ENCODE measurements around the gene CLEC4G.

The CLEC4G gene

DNA sequence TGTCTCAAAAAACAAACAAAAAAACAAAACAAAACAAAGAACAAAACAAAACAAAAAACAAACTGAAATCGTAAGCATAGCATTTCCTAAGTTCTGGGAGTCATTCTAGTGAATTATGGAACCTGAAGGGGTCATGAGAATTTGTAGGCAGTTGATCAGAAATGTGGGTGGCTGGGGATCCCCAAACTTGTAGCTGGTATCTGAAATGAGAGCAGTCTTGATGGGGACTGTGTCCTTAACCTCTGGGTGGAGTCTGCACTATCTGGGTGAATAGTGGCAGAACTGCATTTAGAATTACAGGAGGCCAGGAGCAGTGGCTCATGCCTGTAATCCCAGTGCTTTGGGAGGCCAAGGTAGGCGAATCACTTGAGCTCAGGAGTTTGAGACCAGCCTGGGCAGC, 6.1 kb downstream of the CLEC4G start:
- no peaks in the 10 kb centered on the region for H4K20me1 ChIP-seq (ENCODE audit: insufficient read depth, low read length)
- no peaks in the 10 kb centered on the region for H3K79me2 ChIP-seq (ENCODE audit: low read length)
- H3K9ac ChIP-seq (ENCODE audit: low read length): no peak overlapping the region
- H3K9me3 ChIP-seq (ENCODE audit: insufficient read depth, low read length): no peaks in the 10 kb centered on the region
- no peaks in the 10 kb centered on the region for H3K36me3 ChIP-seq (replicated peaks; ENCODE audit: low read depth, low read length)
- no peak overlapping the region for H3K4me3 ChIP-seq (ENCODE audit: low read length)
- no peak overlapping the region for H3K27ac ChIP-seq (ENCODE audit: low read length)
- no peak for TF ChIP-seq EZH2phosphoT487 (IDR thresholded peaks at IDR 0.05; ENCODE audit: low read depth)
- TF ChIP-seq, protein P1, sequence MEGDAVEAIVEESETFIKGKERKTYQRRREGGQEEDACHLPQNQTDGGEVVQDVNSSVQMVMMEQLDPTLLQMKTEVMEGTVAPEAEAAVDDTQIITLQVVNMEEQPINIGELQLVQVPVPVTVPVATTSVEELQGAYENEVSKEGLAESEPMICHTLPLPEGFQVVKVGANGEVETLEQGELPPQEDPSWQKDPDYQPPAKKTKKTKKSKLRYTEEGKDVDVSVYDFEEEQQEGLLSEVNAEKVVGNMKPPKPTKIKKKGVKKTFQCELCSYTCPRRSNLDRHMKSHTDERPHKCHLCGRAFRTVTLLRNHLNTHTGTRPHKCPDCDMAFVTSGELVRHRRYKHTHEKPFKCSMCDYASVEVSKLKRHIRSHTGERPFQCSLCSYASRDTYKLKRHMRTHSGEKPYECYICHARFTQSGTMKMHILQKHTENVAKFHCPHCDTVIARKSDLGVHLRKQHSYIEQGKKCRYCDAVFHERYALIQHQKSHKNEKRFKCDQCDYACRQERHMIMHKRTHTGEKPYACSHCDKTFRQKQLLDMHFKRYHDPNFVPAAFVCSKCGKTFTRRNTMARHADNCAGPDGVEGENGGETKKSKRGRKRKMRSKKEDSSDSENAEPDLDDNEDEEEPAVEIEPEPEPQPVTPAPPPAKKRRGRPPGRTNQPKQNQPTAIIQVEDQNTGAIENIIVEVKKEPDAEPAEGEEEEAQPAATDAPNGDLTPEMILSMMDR (IDR thresholded peaks at IDR 0.05; ENCODE audit: low read depth, low read length): no peak
- H2AFZ ChIP-seq (ENCODE audit: low read depth, low read length): no peak overlapping the region
- no peaks in the 10 kb centered on the region for H3K4me1 ChIP-seq (ENCODE audit: low read length)
- peaks cover 56% of the 10 kb centered on the region for H3K27me3 ChIP-seq (ENCODE audit: low read depth, low read length)
- H3K4me2 ChIP-seq (ENCODE audit: low read length): no peak overlapping the region

- H2AFZ ChIP-seq (ENCODE audit: low read depth, low read length): no peak overlapping the region
- no peaks in the 10 kb centered on the region for H3K9me3 ChIP-seq (ENCODE audit: insufficient read depth, low read length)
- no peak overlapping the region for H3K27ac ChIP-seq (ENCODE audit: low read length)
- no peak overlapping the region for H3K9ac ChIP-seq (ENCODE audit: low read length)
- H3K27me3 ChIP-seq (ENCODE audit: low read depth, low read length): peaks cover 39% of the 10 kb centered on the region
- no peaks in the 10 kb centered on the region for H3K36me3 ChIP-seq (replicated peaks; ENCODE audit: low read depth, low read length)
- no peak overlapping the region for H3K4me2 ChIP-seq (ENCODE audit: low read length)
- H3K4me3 ChIP-seq (ENCODE audit: low read length): no peak overlapping the region
- no peaks in the 10 kb centered on the region for H3K4me1 ChIP-seq (ENCODE audit: low read length)
- no peaks in the 10 kb centered on the region for H4K20me1 ChIP-seq (ENCODE audit: insufficient read depth, low read length)
- no peaks in the 10 kb centered on the region for H3K79me2 ChIP-seq (ENCODE audit: low read length)
- TF ChIP-seq, protein P1 (IDR thresholded peaks at IDR 0.05; ENCODE audit: low read depth, low read length): no peak
- TF ChIP-seq EZH2phosphoT487 (IDR thresholded peaks at IDR 0.05; ENCODE audit: low read depth): no peak
These were observed 9.7 kb downstream of the CLEC4G start for GRCh38 chr19:7722231-7722651.

- peaks cover 4% of the 10 kb centered on the region for H3K9me3 ChIP-seq (ENCODE audit: insufficient read depth, low read length)
- no peak overlapping the region for H3K27ac ChIP-seq (ENCODE audit: low read length)
- no peak overlapping the region for H3K4me3 ChIP-seq (ENCODE audit: low read length)
- H3K79me2 ChIP-seq (ENCODE audit: low read length): no peaks in the 10 kb centered on the region
- H3K36me3 ChIP-seq (replicated peaks; ENCODE audit: low read depth, low read length): no peaks in the 10 kb centered on the region
- H3K9ac ChIP-seq (ENCODE audit: low read length): no peak overlapping the region
- no peaks in the 10 kb centered on the region for H3K4me1 ChIP-seq (ENCODE audit: low read length)
- H4K20me1 ChIP-seq (ENCODE audit: insufficient read depth, low read length): no peaks in the 10 kb centered on the region
- no peak for TF ChIP-seq EZH2phosphoT487 (IDR thresholded peaks at IDR 0.05; ENCODE audit: low read depth)
- TF ChIP-seq, protein P1 (IDR thresholded peaks at IDR 0.05; ENCODE audit: low read depth, low read length): no peak
- H3K27me3 ChIP-seq (ENCODE audit: low read depth, low read length): peaks cover 39% of the 10 kb centered on the region
- H2AFZ ChIP-seq (ENCODE audit: low read depth, low read length): no peak overlapping the region
- H3K4me2 ChIP-seq (ENCODE audit: low read length): no peak overlapping the region
These were observed 11.6 kb downstream of the CLEC4G start for GRCh38 chr19:7720351-7720750.

- Histone ChIP-seq H4K20me1 (ENCODE audit: insufficient read depth, low read length) (no peaks in the 10 kb centered on the region), H3K27ac (ENCODE audit: low read length) (no peak overlapping the region), H3K4me3 (ENCODE audit: low read length) (no peak overlapping the region), H2AFZ (ENCODE audit: low read depth, low read length) (no peak overlapping the region), H3K79me2 (ENCODE audit: low read length) (no peaks in the 10 kb centered on the region), H3K27me3 (ENCODE audit: low read depth, low read length) (peaks cover 32% of the 10 kb centered on the region), H3K4me2 (ENCODE audit: low read length) (no peak overlapping the region), H3K4me1 (ENCODE audit: low read length) (peaks cover 2% of the 10 kb centered on the region; the same call in 1 of the 2 replicates), H3K36me3 (replicated peaks; ENCODE audit: low read depth, low read length) (no peaks in the 10 kb centered on the region), H3K9ac (ENCODE audit: low read length) (no peak overlapping the region), H3K9me3 (ENCODE audit: insufficient read depth, low read length) (peaks cover 4% of the 10 kb centered on the region)
- no peak for TF ChIP-seq EZH2phosphoT487 (IDR thresholded peaks at IDR 0.05; ENCODE audit: low read depth)
- TF ChIP-seq, protein P1 (IDR thresholded peaks at IDR 0.05; ENCODE audit: low read depth, low read length): no peak
These were observed 13.2 kb downstream of the CLEC4G start for GRCh38 chr19:7718668-7719067.

Data from OCI-LY3 (cell line).